MM.1S (cell line): ENCODE data around the gene LMO7.
"Not testable (repeated sequence)": the region's sequence is repeated elsewhere in the genome, so short reads cannot be mapped to it uniquely, and the experiment has no call there.

ENCODE experiments used
- DNase-seq: peaks from one replicate; pipeline ENCODE4 v3.0.0-alpha.2; 2015
- H2AFZ ChIP-seq: fragments of 300-600 bp; sonication (generic); 2 replicates; pipeline ENCODE4 v1.6.0; 2016; ENCODE audit warnings: antibody characterized with exemption, low read length
- H3F3A ChIP-seq: fragments of 300-600 bp; sonication (generic); 2 replicates; pipeline ENCODE4 v1.6.1; 2016; ENCODE audit warnings: mild to moderate bottlenecking, antibody characterized with exemption, low read length, moderate library complexity, mixed read lengths; ENCODE audit not compliant: insufficient read depth
- H3K27ac ChIP-seq: fragments of 300-600 bp; sonication (generic); 2 replicates; pipeline ENCODE4 v1.5.1; 2016; ENCODE audit warnings: mild to moderate bottlenecking, low read length
- H3K27me3 ChIP-seq: fragments of 300-600 bp; sonication (generic); replicated peaks from 2 replicates; pipeline ENCODE4 v1.6.0; 2016; ENCODE audit warnings: low read length; ENCODE audit not compliant: insufficient read depth
- H3K36me3 ChIP-seq: fragments of 300-600 bp; sonication (generic); replicated peaks from 2 replicates; pipeline ENCODE4 v1.6.1; 2016; ENCODE audit warnings: mild to moderate bottlenecking, low read length, mixed read lengths; ENCODE audit not compliant: insufficient read depth
- H3K4me1 ChIP-seq: fragments of 300-600 bp; sonication (generic); 2 replicates; pipeline ENCODE4 v1.6.1; 2016; ENCODE audit warnings: low read length, mixed read lengths
- H3K4me2 ChIP-seq: fragments of 300-600 bp; sonication (generic); 2 replicates; pipeline ENCODE4 v1.6.0; 2016; ENCODE audit warnings: low read depth, low read length
- H3K4me3 ChIP-seq: fragments of 300-600 bp; sonication (generic); 2 replicates; pipeline ENCODE4 v1.5.1; 2016; ENCODE audit warnings: low read length, mixed read lengths
- H3K79me2 ChIP-seq: fragments of 300-600 bp; sonication (generic); 2 replicates; pipeline ENCODE4 v1.6.1; 2016; ENCODE audit warnings: mixed run types, low read length, mixed read lengths
- H3K9ac ChIP-seq: fragments of 300-600 bp; sonication (generic); 2 replicates; pipeline ENCODE4 v1.6.1; 2016; ENCODE audit warnings: low read length, mixed read lengths
- H3K9me2 ChIP-seq: fragments of 300-600 bp; sonication (generic); replicated peaks from 2 replicates; pipeline ENCODE4 v1.6.1; 2016; ENCODE audit warnings: mild to moderate bottlenecking, low read length, mixed read lengths; ENCODE audit not compliant: insufficient read depth
- H3K9me3 ChIP-seq: fragments of 300-600 bp; sonication (generic); replicated peaks from 2 replicates; pipeline ENCODE4 v1.6.1; 2016; ENCODE audit warnings: mild to moderate bottlenecking, low read length, mixed read lengths; ENCODE audit not compliant: insufficient read depth
- H4K20me1 ChIP-seq: fragments of 300-600 bp; sonication (generic); 2 replicates; pipeline ENCODE4 v1.6.1; 2016; ENCODE audit warnings: mild to moderate bottlenecking, low read length, moderate library complexity, mixed read lengths; ENCODE audit not compliant: insufficient read depth
- CTCF ChIP-seq: fragments of 300-600 bp; sonication (generic); IDR thresholded peaks from 2 replicates; pipeline ENCODE4 v1.5.1; 2016; ENCODE audit warnings: antibody characterized with exemption, low read length, mixed read lengths
- EZH2 ChIP-seq: fragments of 300-600 bp; sonication (generic); optimal IDR thresholded peaks from 2 replicates; pipeline ENCODE3; 2017; ENCODE audit warnings: low read depth, mild to moderate bottlenecking, antibody characterized with exemption, low read length, mixed read lengths
- EZH2phosphoT487 ChIP-seq: fragments of 300-600 bp; sonication (generic); IDR thresholded peaks from 2 replicates; pipeline ENCODE4 v1.6.1; 2018; ENCODE audit warnings: antibody characterized with exemption, low read length

LMO7 gene

DNA sequence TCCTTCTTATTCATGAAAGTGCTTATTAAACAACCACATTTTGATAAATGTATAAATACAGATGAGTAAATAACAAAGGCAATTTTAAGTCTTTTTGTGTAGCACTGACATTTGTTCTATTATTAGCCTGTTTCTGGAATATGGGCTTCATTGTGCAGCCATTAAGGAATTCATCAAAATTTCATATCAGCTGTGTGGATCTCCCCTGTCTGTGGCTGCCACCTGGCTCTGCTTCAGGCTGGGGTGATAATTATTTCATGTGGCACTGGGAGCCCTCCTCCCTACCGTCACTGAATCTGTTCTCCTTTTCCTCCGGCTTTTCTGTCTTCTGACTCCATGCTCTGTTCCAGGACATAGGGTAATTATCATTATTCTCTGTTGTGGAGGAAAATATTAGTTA lies 57.1 kb downstream of the LMO7 start:
- Histone ChIP-seq H4K20me1 (no peaks in the 10 kb centered on the region), H3K27ac (no peak overlapping the region), H3F3A (no peaks in the 10 kb centered on the region), H3K79me2 (no peaks in the 10 kb centered on the region), H3K36me3 (no peaks in the 10 kb centered on the region), H2AFZ (no peak overlapping the region), H3K4me1 (no peaks in the 10 kb centered on the region), H3K9me3 (no peaks in the 10 kb centered on the region), H3K4me3 (no peak overlapping the region), H3K4me2 (no peak overlapping the region), H3K9ac (no peak overlapping the region), H3K9me2 (no peaks in the 10 kb centered on the region), H3K27me3 (no peaks in the 10 kb centered on the region)
- TF ChIP-seq CTCF (no peak), EZH2 (no peak), EZH2phosphoT487 (no peak)
- DNase-seq, result no peak

- H3K79me2 ChIP-seq, result no peaks in the 10 kb centered on the region
- no peaks in the 10 kb centered on the region for H3K9me2 ChIP-seq
- H3K27ac ChIP-seq, result no peak overlapping the region
- no peaks in the 10 kb centered on the region for H3K4me1 ChIP-seq
- TF ChIP-seq EZH2phosphoT487 (no peak), EZH2 (no peak), CTCF (no peak)
- no peak for DNase-seq
- no peaks in the 10 kb centered on the region for H3K36me3 ChIP-seq
- H3K4me2 ChIP-seq, result no peak overlapping the region
- H3F3A ChIP-seq, result no peaks in the 10 kb centered on the region
- no peaks in the 10 kb centered on the region for H3K27me3 ChIP-seq
- H3K9ac ChIP-seq, result no peak overlapping the region
- no peaks in the 10 kb centered on the region for H3K9me3 ChIP-seq
- H3K4me3 ChIP-seq, result no peak overlapping the region
- H2AFZ ChIP-seq, result no peak overlapping the region
- H4K20me1 ChIP-seq, result no peaks in the 10 kb centered on the region
Measured at GRCh38 chr13:75694722-75695121, 58.6 kb downstream of the LMO7 start.

DNA sequence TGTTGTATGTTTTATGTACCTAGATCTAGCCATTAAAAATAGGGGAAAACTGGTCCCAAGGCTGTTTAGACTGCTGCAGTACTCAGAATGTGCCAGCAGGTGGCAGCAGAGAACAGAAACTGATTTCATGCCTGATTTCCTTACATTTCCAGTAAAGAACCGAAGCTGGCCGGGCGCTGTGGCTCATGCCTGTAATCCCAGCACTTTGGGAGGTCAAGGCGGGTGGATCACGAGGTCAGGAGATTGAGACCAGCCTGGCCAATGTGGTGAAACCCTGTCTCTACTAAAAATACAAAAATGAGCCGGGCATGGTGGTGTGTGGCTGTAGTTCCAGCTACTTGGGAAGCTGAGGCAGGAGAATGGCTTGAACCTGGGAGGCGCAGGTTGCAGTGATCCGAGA lies 59.8 kb downstream of the LMO7 start:
- peak; percentile 65 for DNase-seq
- not testable (repeated sequence) for H3F3A ChIP-seq, H3K9me3 ChIP-seq, H3K9me2 ChIP-seq, H3K27me3 ChIP-seq, H3K4me3 ChIP-seq, H4K20me1 ChIP-seq, H3K4me2 ChIP-seq, H3K4me1 ChIP-seq, H3K27ac ChIP-seq, H2AFZ ChIP-seq, H3K79me2 ChIP-seq, H3K9ac ChIP-seq, H3K36me3 ChIP-seq
- peak; percentile 73 for TF ChIP-seq CTCF

DNA sequence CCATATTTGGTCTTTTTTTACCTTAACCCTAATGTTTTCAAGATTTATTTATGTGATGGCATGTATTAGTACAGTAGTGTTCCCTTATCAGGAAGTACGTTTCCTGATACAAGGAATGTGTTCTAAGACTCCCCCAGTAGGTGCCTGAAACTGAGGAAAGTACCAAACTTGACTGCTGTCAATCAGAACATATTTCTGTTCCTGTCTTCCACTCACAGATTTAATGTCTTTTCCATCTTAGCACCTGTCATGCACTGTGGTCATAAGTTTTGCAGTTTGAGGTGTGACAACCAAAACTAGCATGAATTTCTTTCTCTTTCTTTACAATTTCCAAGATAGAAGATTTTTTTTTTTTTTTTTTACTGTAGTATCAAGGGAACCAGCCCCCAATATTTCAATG lies 62.9 kb downstream of the LMO7 start:
- Histone ChIP-seq H3K4me2 (no peak overlapping the region), H3K9me3 (no peaks in the 10 kb centered on the region), H3K4me3 (no peak overlapping the region), H3K27ac (no peak overlapping the region), H3K4me1 (no peaks in the 10 kb centered on the region), H3K27me3 (no peaks in the 10 kb centered on the region), H3K79me2 (no peaks in the 10 kb centered on the region), H3F3A (no peaks in the 10 kb centered on the region), H2AFZ (no peak overlapping the region), H3K36me3 (no peaks in the 10 kb centered on the region), H3K9me2 (no peaks in the 10 kb centered on the region), H3K9ac (no peak overlapping the region), H4K20me1 (no peaks in the 10 kb centered on the region)
- TF ChIP-seq EZH2 (no peak), CTCF (no peak), EZH2phosphoT487 (no peak)
- DNase-seq, result no peak

DNA sequence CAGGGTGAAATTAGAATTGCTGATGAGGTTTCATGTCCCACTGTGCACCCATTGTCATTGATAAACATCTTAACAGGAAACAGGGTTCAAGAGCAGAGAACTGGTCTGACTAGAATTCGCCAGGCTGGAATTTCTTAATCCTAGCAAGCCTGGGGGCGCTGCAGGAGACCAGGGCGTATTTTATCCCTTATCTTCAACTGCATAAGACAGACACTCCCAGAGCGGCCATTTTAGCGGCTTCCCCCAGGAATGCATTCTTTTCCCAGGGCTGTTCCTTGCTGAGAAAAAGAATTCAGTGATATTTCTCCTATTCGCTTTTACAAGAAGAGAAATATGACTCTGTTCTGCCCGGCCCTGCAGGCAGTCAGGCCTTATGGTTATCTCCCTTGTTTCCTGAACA lies 63.6 kb downstream of the LMO7 start:
- not testable (repeated sequence) for H4K20me1 ChIP-seq, H3K79me2 ChIP-seq, H3K4me3 ChIP-seq

More for the DNA sequence above, 63.6 kb downstream of the LMO7 start:
- H3F3A ChIP-seq, H3K27me3 ChIP-seq, H2AFZ ChIP-seq, H3K9me3 ChIP-seq, H3K9me2 ChIP-seq, H3K27ac ChIP-seq, H3K9ac ChIP-seq, DNase-seq, H3K4me1 ChIP-seq, H3K4me2 ChIP-seq, H3K36me3 ChIP-seq: not testable (repeated sequence)
